SH-SY5Y (cell line): Measurements from ENCODE around the gene ARTN.

ENCODE experiments used
- GATA2 ChIP-seq: IDR thresholded peaks from 2 replicates; pipeline ENCODE4 v1.6.1; 2011; ENCODE audit warnings: mild to moderate bottlenecking, low read depth, low read length
- GATA3 ChIP-seq: IDR thresholded peaks from 2 replicates; pipeline ENCODE4 v1.6.1; 2011; ENCODE audit warnings: low read depth, mild to moderate bottlenecking, low read length, moderate library complexity

GRCh38 chr1:43986712-43987111, 53.1 kb downstream of the ARTN start:
- no peak for TF ChIP-seq GATA2
- no peak for TF ChIP-seq GATA3
